RWPE1 (cell line): Measurements from ENCODE around the gene CYP3A4.
A peak's percentile ranks its signal among the peaks of the same experiment; 100 is the strongest.
"Not testable (repeated sequence)": the region's sequence is repeated elsewhere in the genome, so short reads cannot be mapped to it uniquely, and the experiment has no call there.

Experiments used
- CTCF ChIA-PET: fragments of 350-600 bp; sonication (Branson Sonifier 250); formaldehyde crosslinking; extraction: SDS; loops from one replicate; lab custom pipeline; 2021; lab: Yijun Ruan, JAX
- POLR2A ChIA-PET: fragments of 400-600 bp; formaldehyde crosslinking; extraction: SDS; loops from one replicate; lab custom pipeline; 2020; ENCODE audit warnings: antibody characterized with exemption; ENCODE audit not compliant: low non-redundant PET; lab: Yijun Ruan, JAX
- DNase-seq: peaks from one replicate; pipeline ENCODE4 v3.0.0; 2012; ENCODE audit warnings: low spot score
- H3K27ac ChIP-seq: fragments of 450-650 bp; 2 replicates; pipeline ENCODE4 v1.5.1; 2017
- TF ChIP-seq, protein P1 (sequence below): fragments of 450-650 bp; conservative IDR thresholded peaks from 2 replicates; pipeline ENCODE4 v1.5.1; 2017; ENCODE audit warnings: low read depth, mild to moderate bottlenecking

The CYP3A4 gene

DNA sequence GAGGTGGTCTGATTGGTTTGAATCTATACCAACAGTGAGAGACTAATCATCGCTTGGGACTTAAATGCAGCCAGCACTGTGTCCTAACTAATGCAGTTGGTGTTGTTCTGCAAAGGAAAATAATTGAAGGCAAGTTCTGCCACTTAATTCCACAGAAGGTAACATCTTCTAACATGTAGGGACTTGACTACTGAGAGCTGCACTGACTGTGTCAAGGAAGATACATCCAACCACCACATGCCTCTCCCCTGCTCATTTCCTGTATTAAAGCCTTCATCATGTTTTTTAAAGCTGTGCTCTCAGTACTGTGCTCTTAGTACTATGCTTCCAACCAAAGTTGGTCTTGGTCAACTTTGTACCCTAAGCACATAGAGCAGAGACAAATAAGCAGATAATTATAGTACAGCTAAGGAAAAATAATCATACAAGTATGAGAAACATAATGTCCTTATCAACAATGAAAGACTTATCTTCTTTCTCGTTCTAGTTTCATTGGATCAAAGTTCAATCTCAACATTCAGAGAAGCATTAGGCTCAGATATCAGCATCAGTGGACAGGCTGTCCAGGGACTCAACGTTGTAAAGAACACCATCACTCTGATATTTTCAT lies 2.8 kb upstream of the CYP3A4 start:
- ChIA-PET CTCF (no interaction called here), POLR2A (no interaction called here)
- H3K27ac ChIP-seq, result no peak overlapping the region
- DNase-seq, result peak; percentile 40
- TF ChIP-seq, protein P1, sequence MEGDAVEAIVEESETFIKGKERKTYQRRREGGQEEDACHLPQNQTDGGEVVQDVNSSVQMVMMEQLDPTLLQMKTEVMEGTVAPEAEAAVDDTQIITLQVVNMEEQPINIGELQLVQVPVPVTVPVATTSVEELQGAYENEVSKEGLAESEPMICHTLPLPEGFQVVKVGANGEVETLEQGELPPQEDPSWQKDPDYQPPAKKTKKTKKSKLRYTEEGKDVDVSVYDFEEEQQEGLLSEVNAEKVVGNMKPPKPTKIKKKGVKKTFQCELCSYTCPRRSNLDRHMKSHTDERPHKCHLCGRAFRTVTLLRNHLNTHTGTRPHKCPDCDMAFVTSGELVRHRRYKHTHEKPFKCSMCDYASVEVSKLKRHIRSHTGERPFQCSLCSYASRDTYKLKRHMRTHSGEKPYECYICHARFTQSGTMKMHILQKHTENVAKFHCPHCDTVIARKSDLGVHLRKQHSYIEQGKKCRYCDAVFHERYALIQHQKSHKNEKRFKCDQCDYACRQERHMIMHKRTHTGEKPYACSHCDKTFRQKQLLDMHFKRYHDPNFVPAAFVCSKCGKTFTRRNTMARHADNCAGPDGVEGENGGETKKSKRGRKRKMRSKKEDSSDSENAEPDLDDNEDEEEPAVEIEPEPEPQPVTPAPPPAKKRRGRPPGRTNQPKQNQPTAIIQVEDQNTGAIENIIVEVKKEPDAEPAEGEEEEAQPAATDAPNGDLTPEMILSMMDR, result no peak

DNA sequence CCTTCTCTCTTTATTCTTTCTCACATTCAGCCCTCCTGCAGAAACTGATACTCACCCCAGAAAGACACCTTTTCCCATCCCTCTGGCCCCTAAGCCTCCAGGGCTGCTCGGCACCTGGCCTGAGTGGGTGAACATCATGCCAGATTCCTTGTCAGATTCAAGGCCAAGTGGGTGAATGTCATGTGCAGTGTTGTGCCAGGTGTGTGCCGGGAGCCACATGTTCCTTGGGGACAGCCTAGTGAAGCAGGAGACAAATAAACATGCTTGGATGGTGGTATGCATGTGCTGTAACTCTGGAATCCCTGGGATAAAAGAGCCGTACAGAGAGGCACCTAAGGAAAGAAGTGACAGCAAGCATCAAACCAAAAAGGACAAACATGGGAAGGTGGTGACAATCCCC lies 1.7 kb upstream of the CYP3A4 start:
- CTCF ChIA-PET, result interaction anchor here (0.7 to 0.8 kb wide), 2 partner anchors 12 to 53 kb away, joined by 3 read pairs; no protein-coding TSS in a partner anchor
- DNase-seq, POLR2A ChIA-PET, H3K27ac ChIP-seq: not testable (repeated sequence)

DNA sequence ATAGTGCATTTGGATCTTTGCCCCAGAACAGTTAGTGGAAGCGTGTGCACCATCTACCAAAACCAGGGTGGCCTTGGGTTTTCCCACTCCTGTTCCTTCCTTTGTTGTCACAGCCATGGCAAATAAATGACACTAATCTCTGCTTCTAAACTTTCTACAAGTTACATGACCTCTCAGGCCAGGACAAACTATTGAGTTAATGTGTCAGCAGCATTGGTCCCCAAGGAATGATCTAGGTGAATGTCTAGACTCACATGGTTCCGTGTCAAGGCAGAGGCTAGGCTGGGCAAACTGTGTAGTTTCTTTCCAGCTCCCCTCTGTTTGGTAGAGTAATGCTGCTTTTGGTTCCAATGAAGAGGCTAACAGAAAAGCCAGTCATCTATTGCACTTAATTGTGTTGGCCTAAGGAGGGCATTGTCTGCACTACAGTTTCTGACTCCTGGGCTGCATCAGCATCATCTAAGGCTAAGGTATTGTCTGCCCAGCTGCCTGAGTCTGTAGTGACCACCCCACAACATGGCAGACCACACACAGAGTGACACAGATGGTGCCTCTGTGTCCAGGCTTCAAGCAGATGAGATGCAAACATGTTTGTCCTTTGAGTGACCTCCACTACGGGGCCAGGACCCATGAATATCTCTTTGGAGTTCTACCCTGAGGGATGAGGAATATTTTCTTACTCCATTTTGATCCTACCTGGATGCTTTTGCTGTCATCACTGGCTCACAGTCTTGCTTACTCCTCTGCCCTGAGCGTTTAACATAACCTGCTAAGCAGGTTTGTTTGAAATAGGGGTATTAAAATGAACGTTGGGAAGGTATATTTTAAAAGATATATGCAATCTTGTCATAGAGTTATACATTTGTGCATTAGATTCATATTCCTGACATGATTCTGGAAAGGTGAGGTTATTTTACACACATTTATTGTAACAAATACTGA lies 1.7 kb downstream of the CYP3A4 start:
- ChIA-PET CTCF (interaction anchor here (0.7 kb wide), 1 partner anchor 285 kb away, joined by 3 read pairs; no protein-coding TSS in a partner anchor), POLR2A (no interaction called here)

DNA sequence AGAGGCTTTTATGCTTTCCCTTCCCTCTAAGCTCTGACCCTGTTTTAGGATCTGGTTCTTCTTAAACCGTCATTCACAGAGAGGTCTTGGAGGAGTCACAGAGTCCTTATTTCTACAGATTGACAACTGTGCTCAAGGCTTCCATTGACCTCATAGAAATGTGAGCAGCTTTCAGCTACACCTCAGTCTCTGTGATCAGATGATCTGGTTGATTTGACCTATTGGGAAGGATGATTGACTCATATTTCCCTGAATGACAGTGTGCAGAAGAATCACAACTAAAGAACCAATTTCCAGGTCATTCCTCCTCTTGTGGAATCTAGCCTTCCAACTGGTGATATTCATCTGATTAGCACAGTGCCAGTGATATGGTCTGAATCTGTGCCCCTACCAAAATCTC lies 3.4 kb downstream of the CYP3A4 start:
- ChIA-PET CTCF (no interaction called here), POLR2A (no interaction called here)
- DNase-seq, result no peak
- H3K27ac ChIP-seq, result no peak overlapping the region
- TF ChIP-seq, protein P1, result no peak

More for the DNA sequence above, 1.7 kb downstream of the CYP3A4 start:
- TF ChIP-seq, protein P1, result no peak
- no peak overlapping the region for H3K27ac ChIP-seq
- no peak for DNase-seq

DNA sequence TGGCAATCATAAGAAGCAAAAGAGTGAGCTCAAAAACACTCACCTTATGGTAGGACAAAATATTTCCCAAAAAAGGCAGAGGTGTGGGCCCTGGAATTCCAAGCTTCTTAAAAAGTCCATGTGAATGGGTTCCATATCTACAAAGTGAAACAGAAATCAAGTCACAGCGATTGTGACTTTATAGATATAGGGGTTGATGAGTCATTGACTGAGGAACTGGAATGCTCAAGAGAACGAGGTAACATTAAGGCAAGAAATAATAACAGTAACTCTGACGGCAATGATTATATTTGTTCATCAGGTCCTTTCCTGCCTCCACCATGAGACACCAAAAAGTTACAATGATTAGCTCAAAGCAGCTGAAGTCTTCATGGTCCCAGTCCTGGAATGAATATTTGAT lies 4.0 kb downstream of the CYP3A4 start:
- TF ChIP-seq, protein P1, result no peak
- ChIA-PET POLR2A (no interaction called here), CTCF (no interaction called here)
- no peak overlapping the region for H3K27ac ChIP-seq
- no peak for DNase-seq

DNA sequence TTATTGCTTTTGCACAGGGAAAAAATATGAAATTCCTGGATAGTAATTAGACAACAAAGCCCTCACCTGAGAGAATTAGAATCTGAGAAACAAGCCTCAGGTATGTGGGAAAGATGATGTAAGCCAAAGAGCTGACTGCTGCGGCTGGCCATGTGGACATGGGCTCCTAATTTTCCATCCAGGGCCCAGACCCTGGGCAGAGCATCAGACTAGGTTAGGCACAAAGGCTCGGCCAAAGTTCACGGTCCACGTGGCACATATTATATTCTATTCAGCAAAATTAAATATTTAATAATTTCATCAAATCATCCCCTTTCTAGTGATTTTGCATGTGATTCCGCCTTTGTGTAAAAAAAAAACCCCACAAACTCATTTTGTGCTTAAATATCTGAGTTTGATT lies 5.1 kb downstream of the CYP3A4 start:
- no peak for DNase-seq
- CTCF ChIA-PET, result no interaction called here
- POLR2A ChIA-PET, result no interaction called here
- H3K27ac ChIP-seq, result no peak overlapping the region
- TF ChIP-seq, protein P1, result no peak

DNA sequence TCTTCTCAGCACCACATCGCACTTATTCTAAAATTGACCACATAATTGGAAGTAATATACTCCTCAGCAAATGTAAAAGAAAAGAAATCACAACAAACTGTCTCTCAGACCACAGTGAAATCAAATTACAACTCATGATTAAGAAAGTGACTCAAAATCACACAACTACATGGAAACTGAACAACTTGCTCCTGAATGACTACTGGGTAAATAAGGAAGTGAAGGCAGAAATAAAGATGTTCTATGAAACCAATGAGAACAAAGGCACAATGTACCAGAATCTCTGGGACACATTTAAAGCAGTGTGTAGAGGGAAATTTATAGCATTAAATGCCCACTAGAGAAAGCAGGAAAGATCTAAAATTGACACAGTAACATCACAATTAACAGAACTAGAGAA lies 10.6 kb downstream of the CYP3A4 start:
- not testable (repeated sequence) for DNase-seq

More for the DNA sequence above, 10.6 kb downstream of the CYP3A4 start:
- CTCF ChIA-PET, result interaction anchor here (0.6 kb wide), 1 partner anchor 13 kb away, joined by 3 read pairs; no protein-coding TSS in a partner anchor
- POLR2A ChIA-PET, H3K27ac ChIP-seq: not testable (repeated sequence)
